Stimulated activated CD4-positive, alpha-beta T cell treated with anti-CD3 and anti-CD28 coated beads, Interleukin-1b, Interleukin-23, amount 100 ng/mL, for 24 hours (primary cell): ENCODE data around the gene DYRK3.
A peak's percentile ranks its signal among the peaks of the same experiment; 100 is the strongest.
"Not testable (repeated sequence)": the region's sequence is repeated elsewhere in the genome, so short reads cannot be mapped to it uniquely, and the experiment has no call there.

Experiments used
- DNase-seq, 4 experiments: peaks; one replicate each; pipeline ENCODE4 v3.0.0-alpha.2; 2020; ENCODE audit warnings: low read depth in 4 of 4, low spot score in 1 of 4

DYRK3 gene

GRCh38 chr1:206635080-206635977 is at the start of gene DYRK3:
DYRK3 (plus strand) TSS chr1:206635536; CDS start chr1:206635704, 168 bp downstream.
- peak; percentile 76 to 93 (median 88) for DNase-seq

GRCh38 chr1:206586501-206587445 is 48.6 kb upstream of the DYRK3 start:
- no peak for DNase-seq

- no peak for DNase-seq
Measured at GRCh38 chr1:206587904-206588303, 47.4 kb upstream of the DYRK3 start.

GRCh38 chr1:206588492-206588891 is 46.8 kb upstream of the DYRK3 start:
- DNase-seq: no peak

- no peak for DNase-seq
Measured at GRCh38 chr1:206589206-206589605, 46.1 kb upstream of the DYRK3 start.

- peak in 1 of 4 experiments; percentile 55 for DNase-seq
Measured at GRCh38 chr1:206590025-206590758, 45.1 kb upstream of the DYRK3 start.

GRCh38 chr1:206591226-206591625 is 44.1 kb upstream of the DYRK3 start:
- no peak for DNase-seq

GRCh38 chr1:206591696-206592095 is 43.6 kb upstream of the DYRK3 start:
- DNase-seq: no peak

- DNase-seq: no peak
Measured at GRCh38 chr1:206593351-206593925, 41.9 kb upstream of the DYRK3 start.

GRCh38 chr1:206595581-206596318 is 39.6 kb upstream of the DYRK3 start:
- DNase-seq: no peak

- DNase-seq: no peak
Measured at GRCh38 chr1:206596319-206596666, 39.0 kb upstream of the DYRK3 start.

- no peak for DNase-seq
Measured at GRCh38 chr1:206600527-206600926, 34.8 kb upstream of the DYRK3 start.

GRCh38 chr1:206604861-206605260 is 30.5 kb upstream of the DYRK3 start:
- no peak for DNase-seq

GRCh38 chr1:206606867-206607266 is 28.5 kb upstream of the DYRK3 start:
- DNase-seq: no peak

GRCh38 chr1:206608108-206608698 is 27.1 kb upstream of the DYRK3 start:
- peak in 3 of 4 experiments; percentile 31 to 51 (median 34) for DNase-seq

- no peak for DNase-seq
Measured at GRCh38 chr1:206609229-206609991, 25.9 kb upstream of the DYRK3 start.

GRCh38 chr1:206612129-206612876 is 23.0 kb upstream of the DYRK3 start, which contains the start of gene EIF2D:
EIF2D (minus strand) TSS chr1:206612465; CDS start chr1:206612342, 123 bp downstream.
- peak; percentile 87 to 96 (median 92) for DNase-seq

GRCh38 chr1:206626396-206626795 is 8.9 kb upstream of the DYRK3 start:
- not testable (repeated sequence) for DNase-seq
